Measurements from ENCODE around the gene FOXO3. TPM values are rescaled to one million over a fixed set of nuclear protein-coding genes. Genes with fewer than 3 reads are reported as not detected.

FOXO3 gene
- total and polyA plus RNA-seq, 7 donors, result 20.6 to 160 (median 76.5) TPM

DNA sequence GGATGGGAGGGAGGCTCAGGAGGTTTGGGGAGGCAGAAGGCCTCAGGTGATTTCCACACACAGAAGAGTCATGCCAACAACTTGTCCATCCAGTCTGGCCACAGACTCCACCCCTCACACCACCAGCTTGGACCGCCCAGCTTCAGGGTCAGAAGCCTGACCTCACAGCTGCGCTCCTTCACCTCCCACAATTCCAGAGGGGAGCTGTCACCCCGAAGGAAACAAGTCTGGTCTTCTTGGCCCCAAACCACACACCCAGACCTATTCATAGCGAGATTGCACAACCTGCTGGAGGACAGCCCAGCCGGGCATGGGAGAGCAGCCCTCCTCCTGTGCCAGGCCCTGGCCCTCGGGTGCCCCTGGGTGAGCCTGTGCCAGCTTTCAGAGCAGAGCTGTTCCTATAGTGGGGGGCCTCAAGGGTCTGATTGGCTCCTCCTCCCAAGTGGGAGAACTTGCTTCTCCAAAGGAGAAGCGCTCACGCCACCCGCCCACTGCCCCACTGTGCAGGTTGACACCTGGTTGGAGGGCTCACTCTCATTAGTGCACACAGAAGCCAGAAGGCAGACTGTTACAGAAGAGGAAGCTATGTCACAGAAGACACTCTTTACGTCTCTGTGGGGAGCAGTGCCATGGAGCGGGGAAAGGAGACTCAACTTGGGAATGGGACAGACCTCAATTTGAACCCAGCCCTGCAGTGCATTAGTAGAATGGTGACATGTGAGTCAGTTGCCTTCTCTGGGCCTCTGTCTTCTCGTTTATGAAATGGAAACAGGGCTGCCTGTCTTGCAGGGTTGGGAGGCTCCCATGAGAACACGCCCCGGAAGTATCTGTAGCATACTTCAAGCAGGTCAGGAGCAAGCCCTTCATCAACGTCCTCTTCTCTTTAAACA is 128.8 kb downstream of the FOXO3 start:
- Histone ChIP-seq H3K27me3 (ENCODE audit: insufficient read depth in 3 of 3, low read length in 2 of 3) (no peaks in the 10 kb centered on the region), H3K4me3 (no peak overlapping the region), H3K36me3 (ENCODE audit: insufficient read depth in 1 of 2, low read depth in 1 of 2) (peaks cover 0 to 17% of the 10 kb centered on the region in 2 donors), H3K4me1 (peaks cover 46% of the 10 kb centered on the region), H3K27ac (peak overlapping the region; percentile 85), H3K9me3 (no peaks in the 10 kb centered on the region)
- ATAC-seq (peak; percentile 87 to 91 (median 88)), DNase-seq (peak; percentile 88 to 96)
- 25 to 45% (median 28%) methylated on average over 15 of the region's 15 CpGs for WGBS, 3 donors
- TF ChIP-seq, protein P1, sequence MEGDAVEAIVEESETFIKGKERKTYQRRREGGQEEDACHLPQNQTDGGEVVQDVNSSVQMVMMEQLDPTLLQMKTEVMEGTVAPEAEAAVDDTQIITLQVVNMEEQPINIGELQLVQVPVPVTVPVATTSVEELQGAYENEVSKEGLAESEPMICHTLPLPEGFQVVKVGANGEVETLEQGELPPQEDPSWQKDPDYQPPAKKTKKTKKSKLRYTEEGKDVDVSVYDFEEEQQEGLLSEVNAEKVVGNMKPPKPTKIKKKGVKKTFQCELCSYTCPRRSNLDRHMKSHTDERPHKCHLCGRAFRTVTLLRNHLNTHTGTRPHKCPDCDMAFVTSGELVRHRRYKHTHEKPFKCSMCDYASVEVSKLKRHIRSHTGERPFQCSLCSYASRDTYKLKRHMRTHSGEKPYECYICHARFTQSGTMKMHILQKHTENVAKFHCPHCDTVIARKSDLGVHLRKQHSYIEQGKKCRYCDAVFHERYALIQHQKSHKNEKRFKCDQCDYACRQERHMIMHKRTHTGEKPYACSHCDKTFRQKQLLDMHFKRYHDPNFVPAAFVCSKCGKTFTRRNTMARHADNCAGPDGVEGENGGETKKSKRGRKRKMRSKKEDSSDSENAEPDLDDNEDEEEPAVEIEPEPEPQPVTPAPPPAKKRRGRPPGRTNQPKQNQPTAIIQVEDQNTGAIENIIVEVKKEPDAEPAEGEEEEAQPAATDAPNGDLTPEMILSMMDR (IDR thresholded peaks at IDR 0.05), result no peak
- intact Hi-C loops (cut with DNase I), result loop anchor here in 1 of 2 donors (5.0 kb wide), 1 partner anchor 43 kb away; no protein-coding TSS in a partner anchor

DNA sequence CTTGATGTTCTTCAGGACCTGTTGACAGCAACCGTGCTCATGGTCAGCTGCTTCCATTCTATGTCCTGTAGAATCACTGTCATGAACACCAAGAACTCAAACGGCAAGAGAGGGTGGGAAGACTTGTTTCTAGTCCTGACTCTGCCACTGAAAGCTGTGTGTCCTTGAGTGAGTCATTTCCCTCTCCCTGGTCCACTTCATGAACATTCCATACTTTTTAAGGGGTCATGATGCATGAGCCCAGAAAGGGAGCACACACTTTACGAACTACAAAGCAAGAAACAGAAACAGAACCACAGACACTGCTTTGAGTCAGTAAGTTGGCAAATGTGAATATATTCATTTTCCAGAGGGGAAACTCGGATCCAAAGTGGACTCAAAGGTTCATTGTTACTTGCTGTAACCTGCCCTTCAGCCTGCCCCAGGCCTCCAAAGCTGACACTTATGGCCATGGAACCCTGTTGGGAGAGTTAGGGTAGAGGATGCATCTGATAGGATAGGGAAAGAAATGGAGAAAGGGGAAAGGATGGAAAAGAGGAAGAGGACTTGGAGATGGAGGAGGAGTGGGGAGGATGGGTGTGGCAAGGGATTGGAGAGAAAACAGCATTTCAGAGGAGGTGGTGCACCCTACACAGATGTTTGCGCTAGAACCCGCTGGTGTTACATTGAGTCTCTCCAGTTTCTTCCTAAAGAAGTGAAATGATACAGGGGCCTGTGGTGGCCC is 129.8 kb downstream of the FOXO3 start:
- Histone ChIP-seq H3K27ac (peak overlapping the region; percentile 85), H3K4me3 (no peak overlapping the region), H3K4me1 (peaks cover 36% of the 10 kb centered on the region), H3K27me3 (ENCODE audit: insufficient read depth in 3 of 3, low read length in 2 of 3) (no peaks in the 10 kb centered on the region), H3K36me3 (ENCODE audit: insufficient read depth in 1 of 2, low read depth in 1 of 2) (peaks cover 0 to 16% of the 10 kb centered on the region in 2 donors), H3K9me3 (no peaks in the 10 kb centered on the region)
- WGBS, 3 donors, result 74 to 87% (median 75%) methylated on average over 6 of the region's 6 CpGs
- no peak for DNase-seq
- ATAC-seq, result no peak
- intact Hi-C loops (cut with DNase I), result loop anchor here in 1 of 2 donors (5.0 kb wide), 1 partner anchor 42 kb away; no protein-coding TSS in a partner anchor
- TF ChIP-seq, protein P1 (IDR thresholded peaks at IDR 0.05), result no peak

GRCh38 chr6:108693430-108694154 is 132.9 kb downstream of the FOXO3 start:
- intact Hi-C loops (cut with DNase I), result loop anchor here in 1 of 2 donors (5.0 kb wide), 1 partner anchor 39 kb away; no protein-coding TSS in a partner anchor
- Histone ChIP-seq H3K4me3 (no peak overlapping the region), H3K4me1 (peaks cover 7% of the 10 kb centered on the region), H3K9me3 (no peaks in the 10 kb centered on the region), H3K27me3 (ENCODE audit: insufficient read depth in 3 of 3, low read length in 2 of 3) (no peaks in the 10 kb centered on the region), H3K27ac (no peak overlapping the region), H3K36me3 (ENCODE audit: insufficient read depth in 1 of 2, low read depth in 1 of 2) (peaks cover 0 to 5% of the 10 kb centered on the region in 2 donors)
- WGBS, 3 donors, result 85 to 90% (median 86%) methylated on average over 2 of the region's 2 CpGs
- DNase-seq (no peak), ATAC-seq (no peak)
- TF ChIP-seq, protein P1 (IDR thresholded peaks at IDR 0.05), result no peak

DNA sequence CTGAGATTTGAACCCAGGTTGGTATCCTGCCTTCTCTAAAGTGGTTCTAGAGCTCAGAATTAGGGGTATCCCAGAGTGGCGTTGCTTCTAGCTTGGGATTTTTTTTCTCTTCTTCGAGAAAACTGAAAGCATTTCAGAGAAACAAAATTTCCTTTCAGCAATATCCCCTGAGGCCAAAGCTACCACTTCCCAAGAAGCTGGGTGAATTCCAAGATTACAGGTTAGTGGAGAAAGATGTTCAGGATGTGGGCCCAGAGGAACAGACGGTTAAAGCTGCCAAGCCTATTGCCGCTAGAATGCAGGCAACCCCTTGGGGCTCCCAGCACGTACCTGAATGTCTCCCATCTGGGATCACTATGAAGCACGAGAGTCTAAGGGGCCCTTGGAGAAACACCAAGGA is 134.1 kb downstream of the FOXO3 start:
- no peak overlapping the region for H3K4me3 ChIP-seq

More for the DNA sequence above, 134.1 kb downstream of the FOXO3 start:
- no peaks in the 10 kb centered on the region for H3K27me3 ChIP-seq (ENCODE audit: insufficient read depth in 3 of 3, low read length in 2 of 3)
- intact Hi-C loops (cut with DNase I), result loop anchor here (5.0 kb wide), 2 partner anchors 37 to 67 kb away; no protein-coding TSS in a partner anchor
- no peaks in the 10 kb centered on the region for H3K4me1 ChIP-seq
- H3K9me3 ChIP-seq, result no peaks in the 10 kb centered on the region
- ATAC-seq, result no peak
- no peak for DNase-seq
- no peak overlapping the region for H3K27ac ChIP-seq
- WGBS, 3 donors, result 69 to 71% (median 70%) methylated on average over 6 of the region's 6 CpGs
- TF ChIP-seq, protein P1 (IDR thresholded peaks at IDR 0.05), result no peak
- H3K36me3 ChIP-seq (ENCODE audit: insufficient read depth in 1 of 2, low read depth in 1 of 2), result peaks cover 0 to 5% of the 10 kb centered on the region in 2 donors

All from psoas muscle (tissue), 8 donors.